ENCODE results near the gene LBX2.

- no peak for TF ChIP-seq ZNF8 (CRISPR knock-in tag; IDR thresholded peaks at IDR 0.05)
- TF ChIP-seq TOX (CRISPR knock-in tag; IDR thresholded peaks at IDR 0.05; ENCODE audit: borderline replicate concordance) = no peak
- TF ChIP-seq, protein P1, sequence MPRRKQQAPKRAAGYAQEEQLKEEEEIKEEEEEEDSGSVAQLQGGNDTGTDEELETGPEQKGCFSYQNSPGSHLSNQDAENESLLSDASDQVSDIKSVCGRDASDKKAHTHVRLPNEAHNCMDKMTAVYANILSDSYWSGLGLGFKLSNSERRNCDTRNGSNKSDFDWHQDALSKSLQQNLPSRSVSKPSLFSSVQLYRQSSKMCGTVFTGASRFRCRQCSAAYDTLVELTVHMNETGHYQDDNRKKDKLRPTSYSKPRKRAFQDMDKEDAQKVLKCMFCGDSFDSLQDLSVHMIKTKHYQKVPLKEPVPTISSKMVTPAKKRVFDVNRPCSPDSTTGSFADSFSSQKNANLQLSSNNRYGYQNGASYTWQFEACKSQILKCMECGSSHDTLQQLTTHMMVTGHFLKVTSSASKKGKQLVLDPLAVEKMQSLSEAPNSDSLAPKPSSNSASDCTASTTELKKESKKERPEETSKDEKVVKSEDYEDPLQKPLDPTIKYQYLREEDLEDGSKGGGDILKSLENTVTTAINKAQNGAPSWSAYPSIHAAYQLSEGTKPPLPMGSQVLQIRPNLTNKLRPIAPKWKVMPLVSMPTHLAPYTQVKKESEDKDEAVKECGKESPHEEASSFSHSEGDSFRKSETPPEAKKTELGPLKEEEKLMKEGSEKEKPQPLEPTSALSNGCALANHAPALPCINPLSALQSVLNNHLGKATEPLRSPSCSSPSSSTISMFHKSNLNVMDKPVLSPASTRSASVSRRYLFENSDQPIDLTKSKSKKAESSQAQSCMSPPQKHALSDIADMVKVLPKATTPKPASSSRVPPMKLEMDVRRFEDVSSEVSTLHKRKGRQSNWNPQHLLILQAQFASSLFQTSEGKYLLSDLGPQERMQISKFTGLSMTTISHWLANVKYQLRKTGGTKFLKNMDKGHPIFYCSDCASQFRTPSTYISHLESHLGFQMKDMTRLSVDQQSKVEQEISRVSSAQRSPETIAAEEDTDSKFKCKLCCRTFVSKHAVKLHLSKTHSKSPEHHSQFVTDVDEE (CRISPR knock-in tag; IDR thresholded peaks at IDR 0.05) = no peak
- TF ChIP-seq PATZ1 (CRISPR knock-in tag; IDR thresholded peaks at IDR 0.05; ENCODE audit: borderline replicate concordance) = no peak
- no peak for TF ChIP-seq ESRRG (CRISPR knock-in tag; IDR thresholded peaks at IDR 0.05)
- no peak for TF ChIP-seq GLIS3 (CRISPR knock-in tag; IDR thresholded peaks at IDR 0.05)
- no peak for TF ChIP-seq ZFP30 (CRISPR knock-in tag; IDR thresholded peaks at IDR 0.05)
- TF ChIP-seq CSDC2 (CRISPR knock-in tag; IDR thresholded peaks at IDR 0.05) = no peak
- no peak for TF ChIP-seq ZFP3 (CRISPR knock-in tag; IDR thresholded peaks at IDR 0.05)
- no peak for TF ChIP-seq CREB5 (CRISPR knock-in tag; IDR thresholded peaks at IDR 0.05; ENCODE audit: low read depth)
Measured at GRCh38 chr2:74481431-74481830, 18.0 kb downstream of the LBX2 start.
